Activated naive CD8-positive, alpha-beta T cell treated with anti-CD3 and anti-CD28 coated beads, Interleukin-2, amount 10 ng/mL, durations not matched to agents 7 days and 5 days (primary cell): ENCODE data around the gene ADD2. TPM values are rescaled to one million over a fixed set of nuclear protein-coding genes. Genes with fewer than 3 reads are reported as not detected.

Source experiments
- ATAC-seq: fragments of 150-1000 bp; cut with Tn5 transposase; one replicate; pipeline ENCODE4 v1.10.0; 2021; ENCODE audit warnings: low read depth, moderate library complexity
- POLR2A ChIA-PET: fragments of 350-600 bp; sonication (Branson Sonifier 250); formaldehyde crosslinking; loops from one replicate; lab custom pipeline; 2021; ENCODE audit warnings: antibody characterized with exemption; lab: Charles Lee
- DNase-seq: peaks from one replicate; pipeline ENCODE4 v3.0.0; 2021
- H3K27ac Mint-ChIP-seq: one replicate; pipeline ENCODE4 v1.8.0; 2022; ENCODE audit warnings: mild to moderate bottlenecking, mixed read lengths
- H3K27me3 Mint-ChIP-seq: one replicate; pipeline ENCODE4 v1.8.0; 2022; ENCODE audit warnings: mild to moderate bottlenecking, moderate library complexity, mixed read lengths
- H3K36me3 Mint-ChIP-seq: one replicate; pipeline ENCODE4 v1.8.0; 2021; ENCODE audit warnings: mild to moderate bottlenecking, mixed read lengths
- H3K4me1 Mint-ChIP-seq: one replicate; pipeline ENCODE4 v1.8.0; 2021; ENCODE audit warnings: mixed read lengths
- H3K4me3 Mint-ChIP-seq: one replicate; pipeline ENCODE4 v1.8.0; 2022; ENCODE audit warnings: mild to moderate bottlenecking, moderate library complexity, mixed read lengths
- H3K9me3 Mint-ChIP-seq: one replicate; pipeline ENCODE4 v1.8.0; 2021; ENCODE audit warnings: mixed read lengths
- total RNA-seq, 2 experiments: library from RNA; stranded (reverse); gene quantifications; one replicate each; pipeline ENCODE4 v1.2.3, GENCODE V29; 2021

The ADD2 gene
- total RNA-seq, 2 experiments from 2014 or later = 20.9 to 25.7 TPM

DNA sequence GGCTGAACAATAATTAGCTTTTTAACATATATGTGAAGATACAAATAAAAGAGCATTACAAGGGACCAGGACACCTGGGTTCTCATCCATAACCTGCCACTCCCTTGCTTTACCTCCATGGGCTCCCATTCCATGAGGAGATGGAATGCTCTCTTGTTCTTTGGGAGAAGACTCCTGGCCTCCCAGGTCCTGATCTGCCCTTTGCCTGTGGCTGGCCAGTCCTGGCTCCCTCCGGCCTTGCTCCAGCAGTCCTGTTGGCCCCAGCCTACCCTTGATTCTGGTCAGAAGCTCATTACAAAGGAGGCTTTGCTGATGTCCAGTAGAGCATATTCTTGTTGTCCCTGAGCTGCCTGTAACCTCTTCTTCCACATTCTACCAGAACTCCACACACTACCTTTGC, 60.3 kb downstream of the ADD2 start:
- DNase-seq = no peak
- H3K9me3 Mint-ChIP-seq = no peaks in the 10 kb centered on the region
- no peaks in the 10 kb centered on the region for H3K27me3 Mint-ChIP-seq
- H3K27ac Mint-ChIP-seq = peak overlapping the region; percentile 46
- H3K4me3 Mint-ChIP-seq = no peak overlapping the region
- ATAC-seq = no peak
- POLR2A ChIA-PET = no interaction called here
- no peaks in the 10 kb centered on the region for H3K4me1 Mint-ChIP-seq
- peaks cover 3% of the 10 kb centered on the region for H3K36me3 Mint-ChIP-seq

DNA sequence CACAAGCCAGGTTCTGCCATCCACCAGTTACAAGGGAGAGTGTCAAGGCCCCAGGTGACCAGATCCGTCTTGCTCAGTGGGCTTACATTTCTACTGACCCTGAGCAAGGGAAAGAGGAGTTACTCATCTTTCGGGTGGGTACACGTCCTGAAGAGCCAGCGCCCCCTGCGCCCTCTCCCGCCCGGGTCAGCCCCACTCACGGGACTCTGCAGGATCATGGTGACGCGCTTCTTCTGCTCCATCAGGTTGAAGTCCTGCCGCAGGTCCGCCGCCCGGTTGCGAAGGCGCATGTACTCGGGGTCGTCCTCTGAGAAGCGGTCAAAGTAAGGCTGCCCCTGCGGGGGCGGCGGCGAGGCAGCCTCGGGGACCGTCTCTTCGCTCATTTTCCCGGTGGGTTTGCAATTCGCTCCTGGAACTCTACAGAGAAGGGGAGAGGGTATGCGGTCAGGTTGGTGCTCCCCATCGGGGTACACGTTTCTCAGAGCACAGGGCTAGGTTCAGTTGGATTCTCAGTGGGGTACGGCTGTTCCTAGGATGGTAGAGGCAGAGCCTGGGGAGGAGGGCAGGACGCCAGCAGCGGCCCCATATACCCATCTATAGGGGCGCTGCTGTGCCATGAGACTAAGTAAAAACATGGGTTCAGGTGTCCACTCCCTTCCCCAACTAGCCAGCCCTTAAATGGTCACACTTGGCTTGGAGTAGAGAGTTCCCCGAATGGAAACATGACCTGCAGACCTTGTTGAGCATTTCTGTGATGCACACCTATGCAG, 61.8 kb downstream of the ADD2 start:
- Mint-ChIP-seq H3K27ac (no peak overlapping the region), H3K4me1 (no peaks in the 10 kb centered on the region), H3K36me3 (peaks cover 3% of the 10 kb centered on the region), H3K27me3 (no peaks in the 10 kb centered on the region), H3K4me3 (no peak overlapping the region), H3K9me3 (no peaks in the 10 kb centered on the region)
- POLR2A ChIA-PET = no interaction called here
- no peak for ATAC-seq
- DNase-seq = no peak

DNA sequence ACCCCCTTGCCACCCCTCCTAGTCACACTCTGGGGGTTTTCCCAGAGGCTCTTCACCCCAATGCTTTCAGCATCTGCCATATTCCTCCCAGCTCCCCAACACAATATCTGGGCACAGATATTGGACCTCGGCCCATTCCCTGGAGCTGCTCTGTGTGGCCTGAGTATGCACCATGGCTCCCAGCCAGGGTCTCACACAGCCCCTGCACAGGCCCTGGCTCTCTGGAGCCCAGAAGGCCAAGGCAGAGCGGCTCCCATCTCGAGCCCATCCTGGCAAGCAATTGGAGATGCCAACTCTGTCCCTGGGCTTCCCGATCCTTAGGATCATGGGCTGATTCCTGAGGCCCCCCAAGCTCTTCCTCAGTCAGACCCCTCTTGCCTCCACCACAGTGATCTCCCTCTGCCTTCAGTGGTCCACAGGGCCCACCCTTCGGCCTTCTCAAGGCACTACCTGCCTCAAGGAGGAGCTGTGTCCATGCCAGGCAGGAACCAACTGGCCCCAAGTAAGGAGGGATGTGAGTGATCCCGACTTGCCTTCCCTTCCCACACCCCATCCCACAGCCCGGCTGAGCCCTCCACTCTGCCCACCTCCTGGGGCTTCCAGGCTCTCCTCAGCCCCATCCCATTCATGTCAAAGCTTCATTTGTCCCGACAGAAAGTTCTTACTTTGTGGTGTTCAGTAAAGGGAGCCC, 62.7 kb downstream of the ADD2 start:
- Mint-ChIP-seq H3K27ac (no peak overlapping the region), H3K9me3 (no peaks in the 10 kb centered on the region)

GRCh38 chr2:70703900-70704549, 64.0 kb downstream of the ADD2 start:
- no peak overlapping the region for H3K27ac Mint-ChIP-seq
- no peak for DNase-seq
- no peaks in the 10 kb centered on the region for H3K9me3 Mint-ChIP-seq
- no peak for ATAC-seq
- POLR2A ChIA-PET = no interaction called here
- no peaks in the 10 kb centered on the region for H3K36me3 Mint-ChIP-seq
- H3K4me3 Mint-ChIP-seq = no peak overlapping the region
- no peaks in the 10 kb centered on the region for H3K27me3 Mint-ChIP-seq
- H3K4me1 Mint-ChIP-seq = no peaks in the 10 kb centered on the region

More for the DNA sequence above, 62.7 kb downstream of the ADD2 start:
- Mint-ChIP-seq H3K4me3 (no peak overlapping the region), H3K27me3 (no peaks in the 10 kb centered on the region), H3K4me1 (no peaks in the 10 kb centered on the region), H3K36me3 (peaks cover 3% of the 10 kb centered on the region)
- POLR2A ChIA-PET = no interaction called here
- ATAC-seq (no peak), DNase-seq (no peak)

DNA sequence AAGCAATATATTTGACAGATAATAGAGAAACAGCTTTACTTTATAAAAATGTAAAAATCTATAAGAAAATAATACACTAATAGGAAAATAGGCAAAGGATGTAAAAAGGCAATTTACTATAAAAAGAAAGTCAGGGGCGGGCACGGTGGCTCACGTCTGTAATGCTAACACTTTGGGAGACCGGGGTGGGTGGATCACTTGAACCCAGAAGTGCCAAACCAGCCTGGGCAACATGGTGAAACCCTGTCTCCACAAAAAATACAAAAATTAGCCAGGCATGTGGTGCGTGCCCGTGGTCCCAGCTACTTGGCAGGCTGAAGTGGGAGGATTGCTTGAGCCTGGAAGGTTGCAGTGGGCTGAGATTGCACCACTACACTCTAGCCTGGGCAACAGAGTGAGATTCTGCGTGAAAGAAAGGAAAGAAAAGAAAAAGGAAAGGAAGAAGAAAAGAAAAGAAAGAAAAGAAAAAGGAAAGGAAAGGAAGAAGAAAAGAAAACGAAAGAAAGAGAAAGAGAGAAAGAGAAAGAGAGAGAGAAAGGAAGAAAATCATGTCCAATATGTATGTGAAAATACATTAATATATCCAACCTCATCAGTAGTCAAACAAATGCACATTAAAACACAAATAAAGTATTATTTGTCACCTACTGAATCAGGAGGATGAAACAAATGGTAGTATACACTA, 65.1 kb downstream of the ADD2 start:
- Mint-ChIP-seq H3K36me3 (no peaks in the 10 kb centered on the region), H3K9me3 (no peaks in the 10 kb centered on the region), H3K4me3 (no peak overlapping the region), H3K4me1 (no peaks in the 10 kb centered on the region), H3K27ac (no peak overlapping the region), H3K27me3 (no peaks in the 10 kb centered on the region)
- POLR2A ChIA-PET = no interaction called here
- DNase-seq = no peak
- no peak for ATAC-seq

- Mint-ChIP-seq H3K27me3 (no peaks in the 10 kb centered on the region), H3K4me3 (no peak overlapping the region), H3K4me1 (no peaks in the 10 kb centered on the region), H3K27ac (no peak overlapping the region), H3K36me3 (peaks cover 2% of the 10 kb centered on the region), H3K9me3 (no peaks in the 10 kb centered on the region)
- ATAC-seq (no peak), DNase-seq (no peak)
- POLR2A ChIA-PET = no interaction called here
These were observed 69.2 kb downstream of the ADD2 start for GRCh38 chr2:70698847-70699246.

- ATAC-seq = no peak
- no peak overlapping the region for H3K27ac Mint-ChIP-seq
These were observed 70.2 kb downstream of the ADD2 start for GRCh38 chr2:70697603-70698383.

DNA sequence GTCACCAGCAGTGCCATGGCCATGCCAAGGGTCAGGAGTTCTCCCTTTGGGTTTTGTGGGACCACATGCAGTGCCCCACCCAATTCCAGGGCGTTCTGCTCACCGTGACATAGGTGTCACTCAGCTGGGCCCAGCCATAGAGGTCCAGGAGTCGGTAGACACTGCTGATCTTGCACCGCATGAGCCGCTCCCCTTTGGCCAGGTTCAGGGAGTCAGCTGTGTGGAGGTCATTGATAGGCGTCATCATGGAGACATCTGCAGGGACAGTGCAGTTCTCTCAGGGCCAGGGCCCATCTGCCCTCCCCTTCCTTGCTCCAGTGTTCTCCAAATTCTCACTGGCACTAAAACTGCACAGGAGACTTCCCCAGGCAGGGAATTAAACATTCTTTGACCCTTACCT, 71.9 kb downstream of the ADD2 start:
- Mint-ChIP-seq H3K9me3 (no peaks in the 10 kb centered on the region), H3K36me3 (peaks cover 2% of the 10 kb centered on the region), H3K27me3 (no peaks in the 10 kb centered on the region), H3K4me3 (no peak overlapping the region), H3K27ac (no peak overlapping the region), H3K4me1 (no peaks in the 10 kb centered on the region)
- ATAC-seq = no peak
- POLR2A ChIA-PET = no interaction called here
- DNase-seq = no peak

More at GRCh38 chr2:70697603-70698383, 70.2 kb downstream of the ADD2 start:
- H3K4me1 Mint-ChIP-seq = no peaks in the 10 kb centered on the region
- H3K36me3 Mint-ChIP-seq = peaks cover 2% of the 10 kb centered on the region
- no peak overlapping the region for H3K4me3 Mint-ChIP-seq
- no peaks in the 10 kb centered on the region for H3K27me3 Mint-ChIP-seq
- POLR2A ChIA-PET = no interaction called here
- no peak for DNase-seq
- H3K9me3 Mint-ChIP-seq = no peaks in the 10 kb centered on the region

GRCh38 chr2:70692256-70692655, 75.7 kb downstream of the ADD2 start:
- Mint-ChIP-seq H3K4me1 (no peaks in the 10 kb centered on the region), H3K36me3 (peaks cover 2% of the 10 kb centered on the region), H3K4me3 (no peak overlapping the region), H3K27ac (no peak overlapping the region), H3K27me3 (no peaks in the 10 kb centered on the region), H3K9me3 (no peaks in the 10 kb centered on the region)
- DNase-seq (no peak), ATAC-seq (no peak)
- POLR2A ChIA-PET = no interaction called here

- Mint-ChIP-seq H3K4me1 (no peaks in the 10 kb centered on the region), H3K4me3 (no peak overlapping the region), H3K27me3 (no peaks in the 10 kb centered on the region), H3K9me3 (no peaks in the 10 kb centered on the region), H3K36me3 (peaks cover 2% of the 10 kb centered on the region), H3K27ac (no peak overlapping the region)
- no peak for ATAC-seq
- POLR2A ChIA-PET = no interaction called here
- DNase-seq = no peak
These were observed 76.4 kb downstream of the ADD2 start for GRCh38 chr2:70691497-70692140.

DNA sequence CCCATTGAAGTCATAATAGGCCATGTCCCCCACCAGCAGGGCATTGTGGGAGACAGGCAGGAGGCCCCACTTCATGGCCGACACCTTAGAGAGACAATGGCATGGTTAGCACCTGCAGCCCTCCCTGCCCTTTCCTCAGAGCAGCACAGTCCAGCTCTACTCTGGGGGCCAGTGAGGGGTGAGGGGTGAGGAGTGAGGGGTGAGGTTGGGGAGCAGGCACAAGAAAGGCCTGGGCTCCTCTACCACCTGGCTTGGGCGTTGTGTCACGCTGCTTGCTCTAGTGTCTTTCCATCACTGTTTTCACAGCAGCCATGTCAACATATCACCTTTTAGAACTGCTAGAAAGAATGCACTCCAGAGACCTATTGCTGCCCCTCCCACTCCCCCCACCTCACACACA, 77.2 kb downstream of the ADD2 start:
- no peaks in the 10 kb centered on the region for H3K27me3 Mint-ChIP-seq
- H3K36me3 Mint-ChIP-seq = peaks cover 2% of the 10 kb centered on the region
- no peaks in the 10 kb centered on the region for H3K9me3 Mint-ChIP-seq
- ATAC-seq (no peak), DNase-seq (no peak)
- H3K27ac Mint-ChIP-seq = no peak overlapping the region
- POLR2A ChIA-PET = no interaction called here
- no peaks in the 10 kb centered on the region for H3K4me1 Mint-ChIP-seq
- H3K4me3 Mint-ChIP-seq = no peak overlapping the region

DNA sequence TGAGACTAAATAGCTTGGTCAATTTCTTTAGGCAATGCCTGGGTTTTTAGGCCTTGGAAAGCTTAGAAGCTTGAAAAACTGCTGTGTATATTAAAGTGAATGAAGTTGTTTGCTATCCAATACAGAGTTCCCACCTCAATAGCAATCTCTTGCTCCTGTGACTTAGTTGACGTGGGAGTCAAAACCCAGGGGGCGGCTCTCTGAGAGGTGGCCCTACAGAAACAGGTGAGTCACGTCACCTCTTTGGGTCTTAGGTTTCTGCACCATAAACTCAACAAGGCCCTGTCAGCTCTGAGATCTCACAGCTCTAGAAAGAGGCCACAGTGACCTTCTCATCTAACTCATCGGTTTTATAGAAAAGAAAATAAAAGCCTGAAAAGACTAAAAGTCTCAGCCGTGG, 79.6 kb downstream of the ADD2 start:
- ATAC-seq = no peak
- H3K27ac Mint-ChIP-seq = no peak overlapping the region
- DNase-seq = no peak
- no peaks in the 10 kb centered on the region for H3K27me3 Mint-ChIP-seq
- POLR2A ChIA-PET = no interaction called here
- no peak overlapping the region for H3K4me3 Mint-ChIP-seq
- H3K9me3 Mint-ChIP-seq = no peaks in the 10 kb centered on the region
- peaks cover 1% of the 10 kb centered on the region for H3K4me1 Mint-ChIP-seq
- no peaks in the 10 kb centered on the region for H3K36me3 Mint-ChIP-seq
